Lower leg skin (tissue), 4 donors: Measurements from ENCODE around the gene TEX54. TPM values are rescaled to one million over a fixed set of nuclear protein-coding genes. Genes with fewer than 3 reads are reported as not detected.

Experiments
- DNase-seq, 2 donors: peaks; one replicate each; pipeline ENCODE4 v3.0.0-alpha.2; 2019; ENCODE audit warnings: low spot score in 2 of 2
- H3K4me3 ChIP-seq: fragments of 200-600 bp; sonication (generic); 2 replicates; pipeline ENCODE4 v1.5.1; 2017; ENCODE audit warnings: mild to moderate bottlenecking, low read depth; ENCODE audit not compliant: poor library complexity, severe bottlenecking
- POLR2A ChIP-seq, 2 donors: fragments of 450-650 bp; IDR thresholded peaks; one replicate each; pipeline ENCODE4 v1.6.1; 2016 to 2017; ENCODE audit warnings: antibody characterized with exemption in 2 of 2, mild to moderate bottlenecking in 1 of 2, moderate library complexity in 1 of 2
- WGBS, 2 donors: methylation state at CpG; one replicate each; pipeline ENCODE4 v1.1.5; 2018; 5-methylcytosine and 5-hydroxymethylcytosine counted together
- intact Hi-C: fragments of 100-400 bp; cut with DNase I; formaldehyde crosslinking; loops from one replicate; pipeline ENCODE4 v1.15.0; 2023; ENCODE audit warnings: low total_unique reads
- microRNA-seq, 2 donors: library from miRNA; unstranded; fragments of <30 nt; microRNA quantifications; one replicate each; pipeline ENCODE4, GENCODE V29; 2016; ENCODE audit warnings: borderline replicate concordance in 2 of 2, borderline number of aligned reads in 1 of 2
- total RNA-seq, 4 donors: library from RNA; depleted of rRNA; stranded (reverse); fragments of >200 nt; gene quantifications; one replicate each; pipeline ENCODE4 v1.1.0, GENCODE V29; 2016
- TF ChIP-seq, protein P1 (sequence below), 3 donors: fragments of 450-650 bp; IDR thresholded peaks; one replicate each; pipeline ENCODE4 v1.5.1; 2016; ENCODE audit warnings: antibody characterized with exemption in 3 of 3, mild to moderate bottlenecking in 3 of 3, moderate library complexity in 2 of 3

The TEX54 gene
- total RNA-seq, 4 donors from 2014 or later: not detected

DNA sequence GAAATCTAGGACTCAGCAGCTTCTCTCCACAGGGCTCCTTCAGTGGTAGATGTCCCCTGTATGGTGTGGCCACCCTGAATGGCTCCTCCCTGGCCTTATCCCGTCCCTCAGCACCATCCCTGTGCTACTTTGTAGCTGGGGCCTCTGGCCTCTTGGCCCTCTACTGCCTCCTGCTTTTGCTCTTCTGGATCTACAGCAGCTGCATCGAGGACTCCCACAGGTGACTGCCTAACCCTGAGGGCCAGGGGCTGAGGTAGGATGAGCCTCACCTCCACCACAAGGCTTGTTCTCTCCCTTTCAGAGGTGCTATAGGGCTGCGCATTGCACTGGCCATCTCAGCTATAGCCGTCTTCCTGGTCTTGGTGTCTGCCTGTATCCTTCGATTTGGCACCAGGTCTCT is 43.6 kb downstream of the TEX54 start:
- H3K4me3 ChIP-seq: no peak overlapping the region
- no peak for DNase-seq
- WGBS, 2 donors: 60 to 73% methylated on average over 5 of the region's 5 CpGs
- intact Hi-C loops: no loop called here
- TF ChIP-seq POLR2A (IDR thresholded peaks at IDR 0.05): no peak
- TF ChIP-seq, protein P1, sequence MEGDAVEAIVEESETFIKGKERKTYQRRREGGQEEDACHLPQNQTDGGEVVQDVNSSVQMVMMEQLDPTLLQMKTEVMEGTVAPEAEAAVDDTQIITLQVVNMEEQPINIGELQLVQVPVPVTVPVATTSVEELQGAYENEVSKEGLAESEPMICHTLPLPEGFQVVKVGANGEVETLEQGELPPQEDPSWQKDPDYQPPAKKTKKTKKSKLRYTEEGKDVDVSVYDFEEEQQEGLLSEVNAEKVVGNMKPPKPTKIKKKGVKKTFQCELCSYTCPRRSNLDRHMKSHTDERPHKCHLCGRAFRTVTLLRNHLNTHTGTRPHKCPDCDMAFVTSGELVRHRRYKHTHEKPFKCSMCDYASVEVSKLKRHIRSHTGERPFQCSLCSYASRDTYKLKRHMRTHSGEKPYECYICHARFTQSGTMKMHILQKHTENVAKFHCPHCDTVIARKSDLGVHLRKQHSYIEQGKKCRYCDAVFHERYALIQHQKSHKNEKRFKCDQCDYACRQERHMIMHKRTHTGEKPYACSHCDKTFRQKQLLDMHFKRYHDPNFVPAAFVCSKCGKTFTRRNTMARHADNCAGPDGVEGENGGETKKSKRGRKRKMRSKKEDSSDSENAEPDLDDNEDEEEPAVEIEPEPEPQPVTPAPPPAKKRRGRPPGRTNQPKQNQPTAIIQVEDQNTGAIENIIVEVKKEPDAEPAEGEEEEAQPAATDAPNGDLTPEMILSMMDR (IDR thresholded peaks at IDR 0.05): no peak

DNA sequence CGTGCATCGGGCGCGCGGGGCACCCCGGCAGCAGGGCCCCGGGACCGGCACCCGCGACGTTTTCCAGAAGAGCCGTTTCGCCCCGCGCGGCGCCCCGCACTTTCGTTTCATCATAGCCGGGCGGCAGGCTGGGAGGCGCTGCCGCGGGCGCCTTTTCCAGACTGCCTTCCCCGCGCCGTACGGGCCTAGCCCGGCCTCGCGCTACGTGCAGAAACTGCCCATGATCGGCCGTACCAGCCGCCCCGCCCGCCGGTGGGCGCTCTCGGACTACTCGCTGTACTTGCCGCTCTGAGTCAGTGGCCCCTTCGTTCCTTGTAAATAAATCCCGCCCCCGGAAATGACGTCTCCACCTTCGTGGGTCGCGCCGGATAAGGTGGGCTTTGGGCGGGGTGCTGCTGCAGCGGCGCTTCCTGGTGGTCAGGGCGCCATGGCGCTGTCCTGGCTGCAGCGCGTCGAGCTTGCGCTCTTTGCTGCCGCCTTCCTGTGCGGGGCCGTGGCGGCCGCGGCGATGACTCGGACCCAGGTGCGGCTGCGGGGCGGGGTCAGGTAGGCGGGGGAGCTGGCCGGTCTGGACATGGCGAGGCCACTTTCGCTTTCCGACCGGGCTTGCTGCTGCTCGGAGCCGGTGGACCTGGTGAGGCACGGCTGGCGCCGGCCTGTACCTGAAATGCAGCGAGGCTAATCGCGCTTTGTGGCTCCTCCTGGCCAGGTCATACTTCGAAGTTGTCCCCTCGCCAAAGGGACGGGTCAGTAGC is 45.5 kb downstream of the TEX54 start, which contains the start of gene TMEM179B:
TSS of gene TMEM179B (plus strand) at position 398 of the 755 bp plus-strand sequence. CDS start at position 428, 30 bp downstream.
- 0% methylated on average over 52 to 84 of the region's 88 CpGs for WGBS, 2 donors
- peak within 1 kb of the TSS; percentile 72 for H3K4me3 ChIP-seq
- TF ChIP-seq POLR2A (IDR thresholded peaks at IDR 0.05): peak in 1 of 2 donors; percentile 87
- TF ChIP-seq, protein P1 (IDR thresholded peaks at IDR 0.05): peak in 1 of 3 donors; percentile 9
- intact Hi-C loops: no loop called here
- peak; percentile 99 to 100 for DNase-seq

DNA sequence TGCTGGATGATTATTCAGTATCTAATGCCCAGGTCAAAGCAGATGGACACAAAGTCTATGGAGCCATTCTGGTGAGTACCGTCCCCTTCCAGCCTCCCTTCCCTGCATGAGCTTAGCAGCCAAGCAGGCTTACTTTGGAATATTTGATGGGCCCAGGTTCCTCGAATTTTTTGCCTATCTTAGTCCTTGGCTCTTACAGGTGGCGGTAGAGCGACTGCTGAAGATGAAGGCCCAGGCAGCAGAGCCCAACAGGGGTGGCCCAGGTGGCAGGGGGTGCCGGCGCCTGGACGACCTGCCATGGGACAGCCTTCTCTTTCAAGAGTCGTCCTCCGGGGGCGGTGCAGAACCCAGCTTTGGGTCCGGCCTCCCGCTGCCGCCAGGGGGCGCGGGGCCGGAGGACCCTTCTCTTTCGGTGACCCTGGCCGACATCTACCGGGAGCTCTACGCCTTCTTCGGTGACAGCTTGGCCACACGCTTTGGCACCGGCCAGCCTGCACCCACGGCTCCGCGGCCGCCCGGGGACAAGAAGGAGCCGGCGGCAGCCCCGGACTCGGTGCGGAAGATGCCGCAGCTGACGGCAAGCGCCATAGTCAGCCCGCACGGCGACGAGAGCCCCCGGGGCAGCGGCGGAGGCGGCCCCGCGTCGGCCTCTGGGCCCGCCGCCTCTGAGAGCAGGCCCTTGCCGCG is 46.2 kb downstream of the TEX54 start:
- peak overlapping the region; percentile 72 for H3K4me3 ChIP-seq
- 2 to 4% methylated on average over 12 to 24 of the region's 51 CpGs for WGBS, 2 donors
- intact Hi-C loops: no loop called here
- DNase-seq: peak; percentile 85 to 98
- no peak for TF ChIP-seq POLR2A (IDR thresholded peaks at IDR 0.05)
- TF ChIP-seq, protein P1 (IDR thresholded peaks at IDR 0.05): peak in 1 of 3 donors; percentile 96

DNA sequence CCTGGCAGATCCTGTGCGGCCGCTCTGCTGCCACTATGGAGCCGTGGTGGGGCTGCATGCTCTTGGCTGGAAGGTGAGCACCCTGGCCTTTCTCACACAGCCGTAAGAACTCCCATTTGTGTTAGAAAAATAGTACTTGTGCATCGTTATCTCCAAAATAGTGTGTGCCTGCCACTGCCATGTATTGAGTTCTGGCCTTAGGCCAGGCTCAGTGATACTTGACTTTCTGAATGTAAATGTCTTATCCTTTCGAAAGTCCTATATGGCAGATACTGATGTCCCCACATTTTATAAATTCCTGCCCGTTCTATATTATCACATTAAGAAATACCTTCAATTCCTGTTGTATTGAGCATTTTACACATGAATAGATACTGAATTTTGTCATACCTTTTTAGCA is 49.9 kb downstream of the TEX54 start:
- H3K4me3 ChIP-seq: no peak overlapping the region
- TF ChIP-seq, protein P1 (IDR thresholded peaks at IDR 0.05): no peak
- intact Hi-C loops: no loop called here
- 93 to 94% methylated on average over 7 of the region's 7 CpGs for WGBS, 2 donors
- no peak for DNase-seq

Small RNA genes within 50 kb of the gene (microRNA-seq; reads per million reads assigned to microRNA genes)
- gene MIR6514 (0.57 to 1.4 reads per million in 2 donors), gene MIR6748 (0 reads per million in 2 donors)

Other genes starting within 250 kb of the TEX54 start
- gene TUT1, start 241.3 kb downstream of the TEX54 start, total RNA-seq: 10 to 100 TPM; 11.0 to 29.8 (median 15.8) TPM
- gene MTA2, start 231.0 kb downstream of the TEX54 start, total RNA-seq: 100 to 1,000 TPM in 2 of 4 donors, 10 to 100 TPM in 2; 91.3 to 139 (median 98.3) TPM
- 10 to 100 TPM; 39.5 to 61.0 (median 42.9) TPM for gene EML3, start 220.1 kb downstream of the TEX54 start, total RNA-seq
- 1 to 10 TPM; 4.0 to 7.6 (median 6.5) TPM for gene ROM1, start 219.6 kb downstream of the TEX54 start, total RNA-seq
- gene B3GAT3, start 210.9 kb downstream of the TEX54 start, total RNA-seq: 10 to 100 TPM; 29.7 to 51.8 (median 35.2) TPM
- gene GANAB, start 186.2 kb downstream of the TEX54 start, total RNA-seq: 100 to 1,000 TPM in 1 of 4 donors, 10 to 100 TPM in 3; 72.0 to 118 (median 91.4) TPM
- 10 to 100 TPM; 28.5 to 32.7 (median 30.2) TPM for gene INTS5, start 179.5 kb downstream of the TEX54 start, total RNA-seq
- 10 to 100 TPM; 21.3 to 58.4 (median 31.4) TPM for gene C11orf98, start 167.6 kb downstream of the TEX54 start, total RNA-seq
- 10 to 100 TPM in 1 of 4 donors, 1 to 10 TPM in 3; 2.9 to 14.8 (median 7.7) TPM for gene CSKMT, start 167.5 kb downstream of the TEX54 start, total RNA-seq
- 10 to 100 TPM in 2 of 4 donors, 1 to 10 TPM in 2; 7.5 to 12.0 (median 10.3) TPM for gene UQCC3, start 161.2 kb downstream of the TEX54 start, total RNA-seq
- gene LBHD1, start 160.6 kb downstream of the TEX54 start, total RNA-seq: 1 to 10 TPM; 2.5 to 4.6 (median 3.1) TPM
- gene UBXN1, start 153.8 kb downstream of the TEX54 start, total RNA-seq: 100 to 1,000 TPM; 194 to 275 (median 235) TPM
- gene LRRN4CL, start 143.3 kb downstream of the TEX54 start, total RNA-seq: 10 to 100 TPM in 2 of 4 donors, 1 to 10 TPM in 2; 7.3 to 11.6 (median 9.9) TPM
- 10 to 100 TPM; 25.4 to 68.2 (median 45.1) TPM for gene BSCL2, start 125.4 kb downstream of the TEX54 start, total RNA-seq
- gene GNG3, start 125.2 kb downstream of the TEX54 start, total RNA-seq: not detected
- 10 to 100 TPM; 19.9 to 30.8 (median 24.3) TPM for gene HNRNPUL2, start 105.4 kb downstream of the TEX54 start, total RNA-seq
- gene TTC9C, start 104.4 kb downstream of the TEX54 start, total RNA-seq: 10 to 100 TPM; 23.7 to 44.7 (median 33.9) TPM
- gene ZBTB3, start 78.7 kb downstream of the TEX54 start, total RNA-seq: 10 to 100 TPM; 13.4 to 35.4 (median 19.0) TPM
- gene POLR2G, start 71.3 kb downstream of the TEX54 start, total RNA-seq: 10 to 100 TPM; 51.5 to 71.0 (median 57.2) TPM
- gene TAF6L, start 61.4 kb downstream of the TEX54 start, total RNA-seq: 10 to 100 TPM; 21.0 to 79.2 (median 38.2) TPM
- gene TMEM179B, start 45.4 kb downstream of the TEX54 start, total RNA-seq: 10 to 100 TPM; 62.9 to 82.6 (median 81.0) TPM
- gene TMEM223, start 40.8 kb downstream of the TEX54 start, total RNA-seq: 10 to 100 TPM; 12.9 to 41.4 (median 21.0) TPM
- 100 to 1,000 TPM in 1 of 4 donors, 10 to 100 TPM in 3; 56.6 to 114 (median 79.6) TPM for gene NXF1, start 27.4 kb downstream of the TEX54 start, total RNA-seq
- gene STX5, start 790 bp downstream of the TEX54 start, total RNA-seq: 10 to 100 TPM; 30.0 to 47.4 (median 38.4) TPM
- 10 to 100 TPM; 49.7 to 93.8 (median 64.3) TPM for gene WDR74, start 6.7 kb upstream of the TEX54 start, total RNA-seq
- gene SLC3A2, start 48.1 kb upstream of the TEX54 start, total RNA-seq: 100 to 1,000 TPM; 175 to 190 (median 187) TPM
- gene CHRM1, start 88.5 kb upstream of the TEX54 start, total RNA-seq: 1 to 10 TPM; 1.5 to 7.6 (median 4.5) TPM
- not detected for gene SLC22A6, start 152.1 kb upstream of the TEX54 start, total RNA-seq
- not detected for gene SLC22A8, start 183.0 kb upstream of the TEX54 start, total RNA-seq